ENCODE results near the gene MFSD12. TPM values are rescaled to one million over a fixed set of nuclear protein-coding genes. Genes with fewer than 3 reads are reported as not detected.

MFSD12 gene
- total and polyA plus RNA-seq, 8 donors: 32.2 to 90.2 (median 46.7) TPM

DNA sequence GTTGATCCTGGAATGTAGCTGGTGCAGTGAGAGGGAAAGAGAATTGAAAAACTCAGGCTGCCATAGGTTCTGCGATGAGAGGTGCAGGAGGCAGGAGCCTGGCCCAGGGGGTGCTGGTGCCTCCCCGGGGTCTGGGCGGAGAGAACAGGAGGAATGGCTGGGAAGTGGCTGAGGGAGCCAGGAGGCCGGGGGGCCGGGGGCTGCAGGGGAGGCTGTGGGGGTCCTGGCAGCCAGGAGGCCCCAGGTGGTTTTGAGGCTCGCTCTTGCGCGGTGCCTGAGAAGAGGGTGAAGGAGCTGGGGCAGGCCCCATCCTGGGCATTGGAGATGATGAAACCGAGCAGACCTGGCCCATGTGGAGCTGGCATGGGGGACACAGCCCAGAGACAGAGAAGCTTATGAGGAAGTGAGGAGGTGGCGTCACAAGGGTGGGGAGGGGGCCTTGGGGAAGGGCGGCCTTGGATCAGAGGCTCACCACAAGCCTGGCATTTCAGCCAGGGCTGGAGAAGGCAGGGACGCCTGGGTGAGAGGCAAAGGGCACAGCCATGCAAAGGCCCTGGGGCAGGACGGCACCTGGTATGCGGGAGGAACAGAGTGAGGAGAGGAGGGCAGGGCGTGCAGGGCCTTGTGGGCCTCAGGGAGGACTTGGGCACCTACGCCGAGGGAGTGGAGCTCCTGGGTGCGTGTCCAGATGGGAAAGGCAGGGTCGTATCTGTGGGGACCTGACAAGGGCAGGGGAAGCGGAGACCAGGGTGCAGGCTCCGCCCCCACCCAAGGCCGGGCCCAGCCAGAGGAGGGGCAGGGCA is 19.7 kb downstream of the MFSD12 start:
- ATAC-seq (peak; percentile 3), DNase-seq (no peak)
- no peaks in the 10 kb centered on the region for H3K4me1 ChIP-seq
- H3K9me3 ChIP-seq: no peaks in the 10 kb centered on the region
- peaks cover 0 to 67% of the 10 kb centered on the region in 2 donors for H3K36me3 ChIP-seq
- peak overlapping the region in 1 of 2 donors; percentile 18 for H3K27ac ChIP-seq
- TF ChIP-seq, protein P1, sequence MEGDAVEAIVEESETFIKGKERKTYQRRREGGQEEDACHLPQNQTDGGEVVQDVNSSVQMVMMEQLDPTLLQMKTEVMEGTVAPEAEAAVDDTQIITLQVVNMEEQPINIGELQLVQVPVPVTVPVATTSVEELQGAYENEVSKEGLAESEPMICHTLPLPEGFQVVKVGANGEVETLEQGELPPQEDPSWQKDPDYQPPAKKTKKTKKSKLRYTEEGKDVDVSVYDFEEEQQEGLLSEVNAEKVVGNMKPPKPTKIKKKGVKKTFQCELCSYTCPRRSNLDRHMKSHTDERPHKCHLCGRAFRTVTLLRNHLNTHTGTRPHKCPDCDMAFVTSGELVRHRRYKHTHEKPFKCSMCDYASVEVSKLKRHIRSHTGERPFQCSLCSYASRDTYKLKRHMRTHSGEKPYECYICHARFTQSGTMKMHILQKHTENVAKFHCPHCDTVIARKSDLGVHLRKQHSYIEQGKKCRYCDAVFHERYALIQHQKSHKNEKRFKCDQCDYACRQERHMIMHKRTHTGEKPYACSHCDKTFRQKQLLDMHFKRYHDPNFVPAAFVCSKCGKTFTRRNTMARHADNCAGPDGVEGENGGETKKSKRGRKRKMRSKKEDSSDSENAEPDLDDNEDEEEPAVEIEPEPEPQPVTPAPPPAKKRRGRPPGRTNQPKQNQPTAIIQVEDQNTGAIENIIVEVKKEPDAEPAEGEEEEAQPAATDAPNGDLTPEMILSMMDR (IDR thresholded peaks at IDR 0.05): no peak
- H3K27me3 ChIP-seq: no peaks in the 10 kb centered on the region
- intact Hi-C loops (cut with DNase I): no loop called here
- H3K4me3 ChIP-seq: no peak overlapping the region

DNA sequence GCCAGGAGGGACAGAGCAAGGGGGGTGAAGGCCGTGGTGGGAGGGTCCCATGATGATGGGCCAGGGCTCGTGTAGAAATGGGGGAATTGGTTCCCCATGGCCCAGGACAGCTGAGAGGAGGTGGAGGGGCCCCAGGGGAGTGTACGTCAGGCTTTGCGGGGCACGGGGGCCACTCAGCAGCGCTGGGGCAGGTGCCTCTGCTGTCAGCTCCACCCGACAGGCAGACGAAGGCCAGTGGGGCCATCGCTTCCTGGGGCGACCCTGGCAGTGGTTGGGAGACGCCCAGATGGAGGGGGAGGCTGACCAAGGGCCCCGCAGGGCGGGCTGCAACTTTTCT is 20.3 kb downstream of the MFSD12 start:
- TF ChIP-seq, protein P1 (IDR thresholded peaks at IDR 0.05): no peak
- DNase-seq: no peak
- ATAC-seq: no peak

DNA sequence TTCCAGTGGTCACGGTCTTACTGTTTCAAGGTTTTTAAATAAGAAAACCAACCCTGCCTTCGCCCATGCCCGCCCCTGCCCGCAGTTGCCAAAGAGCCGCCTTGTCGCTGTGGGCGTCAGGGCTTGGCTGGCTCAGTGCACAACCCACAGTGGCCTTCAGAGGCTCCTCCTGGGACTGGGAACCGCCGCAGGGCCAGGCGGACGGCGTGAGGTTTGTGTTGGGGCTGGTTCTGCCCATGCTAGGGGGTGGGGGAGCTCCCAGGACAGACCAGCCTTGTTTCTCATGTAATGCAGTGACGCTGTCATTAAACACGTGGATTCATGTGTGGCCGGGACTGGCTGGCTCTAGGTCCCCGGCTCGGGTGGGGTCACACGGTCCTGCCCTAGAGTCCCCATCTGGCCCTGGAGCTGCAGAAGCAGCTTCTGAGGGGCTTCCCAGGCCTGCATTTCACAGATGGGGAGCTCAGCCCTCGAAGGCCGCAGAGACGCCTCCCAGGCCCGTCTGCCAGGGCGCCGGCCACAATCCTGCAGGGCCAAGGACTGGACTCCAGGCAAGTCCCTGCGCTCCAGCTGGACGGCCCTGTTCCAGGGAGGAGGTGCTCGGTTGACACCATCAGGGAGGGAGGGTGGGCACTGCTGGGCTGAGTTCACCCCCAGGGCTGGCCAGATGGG is 20.8 kb downstream of the MFSD12 start:
- ATAC-seq (no peak), DNase-seq (no peak)
- Histone ChIP-seq H3K9me3 (no peaks in the 10 kb centered on the region), H3K27me3 (no peaks in the 10 kb centered on the region), H3K27ac (no peak overlapping the region), H3K36me3 (peaks cover 0 to 72% of the 10 kb centered on the region in 2 donors), H3K4me3 (no peak overlapping the region), H3K4me1 (no peaks in the 10 kb centered on the region)
- TF ChIP-seq, protein P1 (IDR thresholded peaks at IDR 0.05): no peak
- intact Hi-C loops (cut with DNase I): no loop called here

More for the DNA sequence above, 20.3 kb downstream of the MFSD12 start:
- H3K27me3 ChIP-seq: no peaks in the 10 kb centered on the region
- intact Hi-C loops (cut with DNase I): no loop called here
- H3K4me3 ChIP-seq: no peak overlapping the region
- no peaks in the 10 kb centered on the region for H3K9me3 ChIP-seq
- no peak overlapping the region for H3K27ac ChIP-seq
- H3K4me1 ChIP-seq: no peaks in the 10 kb centered on the region
- H3K36me3 ChIP-seq: peaks cover 0 to 67% of the 10 kb centered on the region in 2 donors

DNA sequence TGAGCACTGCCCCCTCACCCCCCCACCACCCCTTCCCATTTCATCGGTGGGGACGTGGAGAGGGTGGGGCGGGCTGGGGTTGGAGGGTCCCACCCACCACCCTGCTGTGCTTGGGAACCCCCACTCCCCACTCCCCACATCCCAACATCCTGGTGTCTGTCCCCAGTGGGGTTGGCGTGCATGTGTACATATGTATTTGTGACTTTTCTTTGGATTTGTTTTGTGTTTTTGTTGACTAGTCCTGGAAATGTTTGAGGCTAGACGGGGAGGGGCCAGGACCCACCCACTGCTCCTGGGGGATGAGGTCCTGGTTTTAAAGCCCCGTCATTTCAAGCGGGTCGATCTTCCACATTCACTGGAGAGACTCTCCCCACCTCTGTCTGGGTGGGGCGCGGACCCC is 21.4 kb downstream of the MFSD12 start:
- Histone ChIP-seq H3K4me3 (no peak overlapping the region), H3K4me1 (no peaks in the 10 kb centered on the region), H3K27me3 (no peaks in the 10 kb centered on the region), H3K36me3 (peaks cover 0 to 78% of the 10 kb centered on the region in 2 donors), H3K9me3 (no peaks in the 10 kb centered on the region), H3K27ac (no peak overlapping the region)
- DNase-seq: no peak
- ATAC-seq: no peak
- TF ChIP-seq, protein P1 (IDR thresholded peaks at IDR 0.05): no peak
- intact Hi-C loops (cut with DNase I): no loop called here

DNA sequence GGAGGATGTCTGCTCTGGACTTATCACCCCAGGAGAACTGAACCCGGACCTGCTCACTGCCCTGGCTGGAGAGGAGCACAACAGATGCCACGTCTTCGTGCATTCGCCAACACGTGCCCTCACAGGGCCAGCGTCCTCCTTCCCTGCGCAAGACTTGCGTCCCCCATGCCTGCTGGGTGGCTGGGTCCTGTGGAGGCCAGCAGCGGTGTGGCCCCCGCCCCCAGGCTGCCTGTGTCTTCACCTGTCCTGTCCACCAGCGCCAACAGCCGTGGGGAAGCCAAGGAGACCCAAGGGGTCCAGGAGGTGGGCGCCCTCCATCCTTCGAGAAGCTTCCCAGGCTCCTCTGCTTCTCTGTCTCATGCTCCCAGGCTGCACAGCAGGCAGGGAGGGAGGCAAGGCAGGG is 21.8 kb downstream of the MFSD12 start:
- ATAC-seq (no peak), DNase-seq (no peak)
- TF ChIP-seq, protein P1 (IDR thresholded peaks at IDR 0.05): no peak
- intact Hi-C loops (cut with DNase I): no loop called here
- H3K9me3 ChIP-seq: no peaks in the 10 kb centered on the region
- H3K4me1 ChIP-seq: no peaks in the 10 kb centered on the region
- peaks cover 0 to 82% of the 10 kb centered on the region in 2 donors for H3K36me3 ChIP-seq
- no peaks in the 10 kb centered on the region for H3K27me3 ChIP-seq
- H3K4me3 ChIP-seq: no peak overlapping the region
- H3K27ac ChIP-seq: no peak overlapping the region

All from left lung (tissue), 10 donors.